ENCODE measurements around the gene ZSCAN22.
"Not testable (repeated sequence)": the region's sequence is repeated elsewhere in the genome, so short reads cannot be mapped to it uniquely, and the experiment has no call there.

Gene ZSCAN22

GRCh38 chr19:58376724-58377123, 49.9 kb downstream of the ZSCAN22 start:
- not testable (repeated sequence) for H3K79me2 ChIP-seq (ENCODE audit: control insufficient read depth, insufficient read depth, low read length, poor library complexity); H3K14ac ChIP-seq (ENCODE audit: low read length); H2BK120ac ChIP-seq (ENCODE audit: insufficient read depth, low read length, poor library complexity); H2AK5ac ChIP-seq (ENCODE audit: low read length); H2BK12ac ChIP-seq (ENCODE audit: low read length); H3K4ac ChIP-seq (ENCODE audit: low read depth, low read length); H3K27ac ChIP-seq (ENCODE audit: low read depth, low read length); H3K4me2 ChIP-seq (ENCODE audit: low read length); H4K91ac ChIP-seq (ENCODE audit: low read depth, low read length); H3K23ac ChIP-seq (ENCODE audit: low read length); H4K8ac ChIP-seq (ENCODE audit: low read depth, low read length); H2BK5ac ChIP-seq (ENCODE audit: low read depth, low read length, poor library complexity); H3K18ac ChIP-seq (ENCODE audit: low read length); H3K4me3 ChIP-seq (ENCODE audit: low read depth, low read length); H4K12ac ChIP-seq (ENCODE audit: low read depth, low read length); H2AFZ ChIP-seq (ENCODE audit: insufficient read depth, low read length, poor library complexity); H3K36me3 ChIP-seq (ENCODE audit: control insufficient read depth in 1 of 2, insufficient read depth in 2 of 2, low read length in 2 of 2); H3K27me3 ChIP-seq (ENCODE audit: insufficient read depth, low read length); DNase-seq; H3K9ac ChIP-seq (ENCODE audit: low read length); H3K79me1 ChIP-seq (ENCODE audit: low read length); H3K9me3 ChIP-seq (ENCODE audit: insufficient read depth, low read depth, low read length)
- WGBS (ENCODE audit: extremely low coverage, insufficient coverage, insufficient read length), result no CpG with 5 or more reads among the region's 7 CpGs
- H3K4me1 ChIP-seq (ENCODE audit: control insufficient read depth in 1 of 2, insufficient read depth in 2 of 2, low read length in 2 of 2), result peaks cover 12 to 17% of the 10 kb centered on the region in 2 experiments

- Histone ChIP-seq H3K9ac (ENCODE audit: low read length) (no peak overlapping the region), H3K27ac (ENCODE audit: low read depth, low read length) (no peak overlapping the region), H4K12ac (ENCODE audit: low read depth, low read length) (no peak overlapping the region), H2AK5ac (ENCODE audit: low read length) (no peak overlapping the region), H3K27me3 (ENCODE audit: insufficient read depth, low read length) (no peaks in the 10 kb centered on the region), H3K4me2 (ENCODE audit: low read length) (no peak overlapping the region), H2BK12ac (ENCODE audit: low read length) (no peak overlapping the region), H3K18ac (ENCODE audit: low read length) (peak overlapping the region; percentile 2), H3K79me1 (ENCODE audit: low read length) (peaks cover 6% of the 10 kb centered on the region), H3K14ac (ENCODE audit: low read length) (no peak overlapping the region), H3K36me3 (ENCODE audit: control insufficient read depth in 1 of 2, insufficient read depth in 2 of 2, low read length in 2 of 2) (no peaks in the 10 kb centered on the region), H2AFZ (ENCODE audit: insufficient read depth, low read length, poor library complexity) (no peak overlapping the region), H3K23ac (ENCODE audit: low read length) (no peak overlapping the region), H2BK120ac (ENCODE audit: insufficient read depth, low read length, poor library complexity) (no peak overlapping the region), H3K9me3 (ENCODE audit: insufficient read depth, low read depth, low read length) (no peaks in the 10 kb centered on the region), H4K8ac (ENCODE audit: low read depth, low read length) (no peak overlapping the region), H2BK5ac (ENCODE audit: low read depth, low read length, poor library complexity) (no peak overlapping the region), H3K79me2 (ENCODE audit: control insufficient read depth, insufficient read depth, low read length, poor library complexity) (no peaks in the 10 kb centered on the region), H3K4ac (ENCODE audit: low read depth, low read length) (no peak overlapping the region), H3K4me1 (ENCODE audit: control insufficient read depth in 1 of 2, insufficient read depth in 2 of 2, low read length in 2 of 2) (peaks cover 13 to 14% of the 10 kb centered on the region in 2 experiments), H4K91ac (ENCODE audit: low read depth, low read length) (no peak overlapping the region), H3K4me3 (ENCODE audit: low read depth, low read length) (no peak overlapping the region)
- no CpG with 5 or more reads among the region's 6 CpGs for WGBS (ENCODE audit: extremely low coverage, insufficient coverage, insufficient read length)
- no peak for DNase-seq
These were observed 52.5 kb downstream of the ZSCAN22 start for GRCh38 chr19:58379246-58379645.

GRCh38 chr19:58380037-58380661, 53.4 kb downstream of the ZSCAN22 start:
- H4K12ac ChIP-seq (ENCODE audit: low read depth, low read length), result peak overlapping the region; percentile 55

GRCh38 chr19:58380662-58381459, 54.1 kb downstream of the ZSCAN22 start, which contains the start of gene ZNF837:
Gene ZNF837, minus strand, starts transcription at chr19:58381030. Its CDS starts 11,698 bp downstream, at chr19:58369332.
- H2BK12ac ChIP-seq (ENCODE audit: low read length), result no peak within 1 kb of the TSS
- H3K9me3 ChIP-seq (ENCODE audit: insufficient read depth, low read depth, low read length), result no peaks in the 10 kb centered on the region
- peak within 1 kb of the TSS; percentile 63 for H3K14ac ChIP-seq (ENCODE audit: low read length)
- peak within 1 kb of the TSS; percentile 21 for H2BK120ac ChIP-seq (ENCODE audit: insufficient read depth, low read length, poor library complexity)
- no peaks in the 10 kb centered on the region for H3K36me3 ChIP-seq (ENCODE audit: control insufficient read depth in 1 of 2, insufficient read depth in 2 of 2, low read length in 2 of 2)
- peak within 1 kb of the TSS; percentile 65 for H3K18ac ChIP-seq (ENCODE audit: low read length)
- DNase-seq, result peak; percentile 100
- peak within 1 kb of the TSS; percentile 68 for H2AFZ ChIP-seq (ENCODE audit: insufficient read depth, low read length, poor library complexity)
- H3K79me2 ChIP-seq (ENCODE audit: control insufficient read depth, insufficient read depth, low read length, poor library complexity), result no peaks in the 10 kb centered on the region
- H2AK5ac ChIP-seq (ENCODE audit: low read length), result peak within 1 kb of the TSS; percentile 37
- H2BK5ac ChIP-seq (ENCODE audit: low read depth, low read length, poor library complexity), result peak within 1 kb of the TSS; percentile 70
- peak within 1 kb of the TSS; percentile 91 for H4K8ac ChIP-seq (ENCODE audit: low read depth, low read length)
- WGBS (ENCODE audit: extremely low coverage, insufficient coverage, insufficient read length), result no CpG with 5 or more reads among the region's 83 CpGs
- peak within 1 kb of the TSS; percentile 85 for H3K9ac ChIP-seq (ENCODE audit: low read length)
- peak within 1 kb of the TSS; percentile 84 for H3K4me3 ChIP-seq (ENCODE audit: low read depth, low read length)
- peak within 1 kb of the TSS; percentile 68 for H3K27ac ChIP-seq (ENCODE audit: low read depth, low read length)
- H3K79me1 ChIP-seq (ENCODE audit: low read length), result peaks cover 6% of the 10 kb centered on the region
- no peaks in the 10 kb centered on the region for H3K27me3 ChIP-seq (ENCODE audit: insufficient read depth, low read length)
- peak within 1 kb of the TSS; percentile 79 for H4K12ac ChIP-seq (ENCODE audit: low read depth, low read length)
- H4K91ac ChIP-seq (ENCODE audit: low read depth, low read length), result peak within 1 kb of the TSS; percentile 53
- H3K4ac ChIP-seq (ENCODE audit: low read depth, low read length), result peak within 1 kb of the TSS; percentile 54
- H3K4me1 ChIP-seq (ENCODE audit: control insufficient read depth in 1 of 2, insufficient read depth in 2 of 2, low read length in 2 of 2), result peaks cover 15 to 25% of the 10 kb centered on the region in 2 experiments
- no peak within 1 kb of the TSS for H3K23ac ChIP-seq (ENCODE audit: low read length)
- H3K4me2 ChIP-seq (ENCODE audit: low read length), result peak within 1 kb of the TSS; percentile 93

More at GRCh38 chr19:58380037-58380661, 53.4 kb downstream of the ZSCAN22 start:
- WGBS (ENCODE audit: extremely low coverage, insufficient coverage, insufficient read length), result no CpG with 5 or more reads among the region's 24 CpGs
- Histone ChIP-seq H3K36me3 (ENCODE audit: control insufficient read depth in 1 of 2, insufficient read depth in 2 of 2, low read length in 2 of 2) (no peaks in the 10 kb centered on the region), H3K79me1 (ENCODE audit: low read length) (peaks cover 6% of the 10 kb centered on the region), H3K9me3 (ENCODE audit: insufficient read depth, low read depth, low read length) (no peaks in the 10 kb centered on the region), H3K23ac (ENCODE audit: low read length) (no peak overlapping the region), H2BK5ac (ENCODE audit: low read depth, low read length, poor library complexity) (no peak overlapping the region), H3K4me3 (ENCODE audit: low read depth, low read length) (peak overlapping the region; percentile 84), H3K27ac (ENCODE audit: low read depth, low read length) (peak overlapping the region; percentile 68), H2BK120ac (ENCODE audit: insufficient read depth, low read length, poor library complexity) (no peak overlapping the region), H2BK12ac (ENCODE audit: low read length) (no peak overlapping the region), H3K27me3 (ENCODE audit: insufficient read depth, low read length) (no peaks in the 10 kb centered on the region), H3K9ac (ENCODE audit: low read length) (peak overlapping the region; percentile 83), H2AK5ac (ENCODE audit: low read length) (peak overlapping the region; percentile 25), H3K79me2 (ENCODE audit: control insufficient read depth, insufficient read depth, low read length, poor library complexity) (no peaks in the 10 kb centered on the region), H4K91ac (ENCODE audit: low read depth, low read length) (peak overlapping the region; percentile 48), H3K4ac (ENCODE audit: low read depth, low read length) (peak overlapping the region; percentile 18), H3K14ac (ENCODE audit: low read length) (peak overlapping the region; percentile 59), H3K4me2 (ENCODE audit: low read length) (peak overlapping the region; percentile 93), H2AFZ (ENCODE audit: insufficient read depth, low read length, poor library complexity) (peak overlapping the region; percentile 68), H3K18ac (ENCODE audit: low read length) (peak overlapping the region; percentile 27), H4K8ac (ENCODE audit: low read depth, low read length) (peak overlapping the region; percentile 91), H3K4me1 (ENCODE audit: control insufficient read depth in 1 of 2, insufficient read depth in 2 of 2, low read length in 2 of 2) (peaks cover 13 to 18% of the 10 kb centered on the region in 2 experiments)
- peak in 1 of 2 donors; percentile 10 for DNase-seq

All from trophoblast cell (in vitro differentiated cells and primary cell).